GM12873 (cell line): ENCODE results near the gene EIF3D.
A peak's percentile ranks its signal among the peaks of the same experiment; 100 is the strongest.

ENCODE experiments used
- CTCF ChIP-seq: IDR thresholded peaks from 2 replicates; pipeline ENCODE4 v1.5.1; 2012; ENCODE audit warnings: low read depth, mild to moderate bottlenecking, moderate library complexity, low read length, control low read depth; ENCODE audit not compliant: insufficient read depth; ENCODE audit errors: missing control alignments

The EIF3D gene

GRCh38 chr22:36497910-36498665 lies 30.9 kb downstream of the EIF3D start:
- TF ChIP-seq CTCF = no peak

- peak; percentile 23 for TF ChIP-seq CTCF
Observed at GRCh38 chr22:36493690-36494110, 35.3 kb downstream of the EIF3D start.

GRCh38 chr22:36492109-36492508 lies 36.9 kb downstream of the EIF3D start:
- no peak for TF ChIP-seq CTCF

GRCh38 chr22:36491155-36491554 lies 37.8 kb downstream of the EIF3D start:
- no peak for TF ChIP-seq CTCF

- peak; percentile 60 for TF ChIP-seq CTCF
Observed at GRCh38 chr22:36486619-36487384, 42.2 kb downstream of the EIF3D start.

- TF ChIP-seq CTCF = no peak
Observed at GRCh38 chr22:36481393-36482168, 47.4 kb downstream of the EIF3D start, which contains the start of gene TXN2. TSS of gene TXN2 (minus strand) at chr22:36481640. CDS start at chr22:36480837, 803 bp downstream.

DNA sequence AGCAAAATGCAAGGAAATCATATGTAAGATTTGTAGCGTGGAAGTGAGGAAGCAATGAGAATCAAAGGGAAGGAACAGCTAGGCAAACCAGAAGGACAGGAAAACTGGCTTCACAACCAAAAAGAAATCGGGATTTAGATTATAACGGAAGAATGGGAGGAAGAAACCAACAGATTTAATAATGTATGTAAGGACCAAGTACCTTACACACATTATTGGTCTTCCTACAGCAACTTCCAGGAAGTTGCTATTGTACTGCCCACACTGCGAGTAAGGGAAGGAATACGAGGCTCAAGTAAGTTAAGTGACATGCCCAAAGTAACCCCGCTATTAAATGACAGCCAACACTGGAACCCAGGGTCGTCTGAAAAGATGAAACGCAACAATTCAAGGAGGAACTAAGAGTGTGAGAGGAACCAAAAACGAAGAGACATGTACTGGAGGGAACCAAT lies 48.0 kb downstream of the EIF3D start:
- no peak for TF ChIP-seq CTCF
